Transverse colon (tissue), 4 donors: Measurements from ENCODE around the gene DPT.

Source experiments
- POLR2AphosphoS5 ChIP-seq, 3 donors: sonication (generic); formaldehyde crosslinking; IDR thresholded peaks; one replicate each; pipeline ENCODE4 v1.6.1; 2016; ENCODE audit warnings: antibody characterized with exemption in 3 of 3
- TF ChIP-seq, protein P1 (sequence below), 5 experiments: fragments of 200-600 bp in 3 of 5; fragments of 450-650 bp in 2 of 5; sonication (generic) in 3 of 5; IDR thresholded peaks; 1 replicate in 2 of 5; 2 replicates in 3 of 5; pipeline ENCODE4 v1.5.1; 2016 to 2017; ENCODE audit warnings: antibody characterized with exemption in 5 of 5, inconsistent platforms in 3 of 5, mild to moderate bottlenecking in 2 of 5, moderate library complexity in 1 of 5

DNA sequence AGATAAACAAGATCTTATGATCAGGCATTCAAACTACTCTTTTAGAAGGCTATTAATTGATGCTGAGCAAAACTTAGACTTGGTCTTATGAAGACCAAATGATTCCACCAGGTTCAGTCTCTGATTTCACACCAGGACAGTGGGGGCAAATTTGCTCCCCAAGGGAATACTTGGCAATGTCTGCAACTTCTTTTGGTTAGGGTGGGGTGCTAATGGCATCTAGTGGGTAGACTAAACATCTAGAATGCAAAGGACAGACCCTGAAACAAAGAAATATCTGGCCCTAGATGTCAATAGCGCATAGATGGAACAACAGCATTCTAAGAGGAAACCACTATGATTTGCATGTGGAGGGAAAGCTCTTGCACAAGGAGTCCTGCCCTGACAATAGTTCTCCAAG lies 30.6 kb downstream of the DPT start:
- no peak for TF ChIP-seq POLR2AphosphoS5 (IDR thresholded peaks at IDR 0.05)
- TF ChIP-seq, protein P1, sequence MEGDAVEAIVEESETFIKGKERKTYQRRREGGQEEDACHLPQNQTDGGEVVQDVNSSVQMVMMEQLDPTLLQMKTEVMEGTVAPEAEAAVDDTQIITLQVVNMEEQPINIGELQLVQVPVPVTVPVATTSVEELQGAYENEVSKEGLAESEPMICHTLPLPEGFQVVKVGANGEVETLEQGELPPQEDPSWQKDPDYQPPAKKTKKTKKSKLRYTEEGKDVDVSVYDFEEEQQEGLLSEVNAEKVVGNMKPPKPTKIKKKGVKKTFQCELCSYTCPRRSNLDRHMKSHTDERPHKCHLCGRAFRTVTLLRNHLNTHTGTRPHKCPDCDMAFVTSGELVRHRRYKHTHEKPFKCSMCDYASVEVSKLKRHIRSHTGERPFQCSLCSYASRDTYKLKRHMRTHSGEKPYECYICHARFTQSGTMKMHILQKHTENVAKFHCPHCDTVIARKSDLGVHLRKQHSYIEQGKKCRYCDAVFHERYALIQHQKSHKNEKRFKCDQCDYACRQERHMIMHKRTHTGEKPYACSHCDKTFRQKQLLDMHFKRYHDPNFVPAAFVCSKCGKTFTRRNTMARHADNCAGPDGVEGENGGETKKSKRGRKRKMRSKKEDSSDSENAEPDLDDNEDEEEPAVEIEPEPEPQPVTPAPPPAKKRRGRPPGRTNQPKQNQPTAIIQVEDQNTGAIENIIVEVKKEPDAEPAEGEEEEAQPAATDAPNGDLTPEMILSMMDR (IDR thresholded peaks at IDR 0.05), result no peak
